T-helper 17 cell (primary cell): Measurements from ENCODE around the gene DNAAF3. TPM values are rescaled to one million over a fixed set of nuclear protein-coding genes. Genes with fewer than 3 reads are reported as not detected.

Experiments
- ATAC-seq: fragments of 150-1000 bp; cut with Tn5 transposase; 2 replicates; pipeline ENCODE4 v1.10.0; 2021; ENCODE audit warnings: mild to moderate bottlenecking, moderate library complexity
- DNase-seq, 3 donors: peaks; one replicate each; pipeline versions ENCODE4 v3.0.0 to v3.0.0-alpha.2; 2020 to 2021
- H3K9me3 ChIP-seq: one replicate; pipeline ENCODE4 v1.7.0; 2013; ENCODE audit warnings: low read length, mild to moderate bottlenecking; ENCODE audit not compliant: control insufficient read depth, poor library complexity, severe bottlenecking
- H3K27ac Mint-ChIP-seq: one replicate; pipeline ENCODE4 v1.8.0; 2022; ENCODE audit warnings: mild to moderate bottlenecking, moderate library complexity, mixed read lengths
- H3K27me3 Mint-ChIP-seq: one replicate; pipeline ENCODE4 v1.8.0; 2022; ENCODE audit warnings: mixed read lengths
- H3K36me3 Mint-ChIP-seq: one replicate; pipeline ENCODE4 v1.8.0; 2022; ENCODE audit warnings: low read depth, mixed read lengths
- H3K4me1 Mint-ChIP-seq: one replicate; pipeline ENCODE4 v1.8.0; 2022; ENCODE audit warnings: mild to moderate bottlenecking, mixed read lengths
- H3K4me3 Mint-ChIP-seq: one replicate; pipeline ENCODE4 v1.8.0; 2022; ENCODE audit warnings: mild to moderate bottlenecking, moderate library complexity, mixed read lengths
- total RNA-seq, 4 donors: library from RNA in 2 of 4; stranded (reverse) in 2 of 4; gene quantifications; one replicate each; pipeline ENCODE4 v1.2.3 and lab custom pipeline; 2022 to 2026

DNAAF3 gene
- total RNA-seq, 2 donors from 2014 or later = not detected

GRCh38 chr19:55189403-55189835, 23.0 kb upstream of the DNAAF3 start:
- peaks cover 33% of the 10 kb centered on the region for H3K27me3 Mint-ChIP-seq
- H3K4me1 Mint-ChIP-seq = peaks cover 4% of the 10 kb centered on the region
- DNase-seq (no peak), ATAC-seq (no peak)
- no peak overlapping the region for H3K27ac Mint-ChIP-seq
- H3K9me3 ChIP-seq = no peaks in the 10 kb centered on the region
- H3K4me3 Mint-ChIP-seq = no peak overlapping the region
- peaks cover 2% of the 10 kb centered on the region for H3K36me3 Mint-ChIP-seq

GRCh38 chr19:55188625-55189024, 22.2 kb upstream of the DNAAF3 start:
- H3K27ac Mint-ChIP-seq = no peak overlapping the region
- no peak for ATAC-seq

DNA sequence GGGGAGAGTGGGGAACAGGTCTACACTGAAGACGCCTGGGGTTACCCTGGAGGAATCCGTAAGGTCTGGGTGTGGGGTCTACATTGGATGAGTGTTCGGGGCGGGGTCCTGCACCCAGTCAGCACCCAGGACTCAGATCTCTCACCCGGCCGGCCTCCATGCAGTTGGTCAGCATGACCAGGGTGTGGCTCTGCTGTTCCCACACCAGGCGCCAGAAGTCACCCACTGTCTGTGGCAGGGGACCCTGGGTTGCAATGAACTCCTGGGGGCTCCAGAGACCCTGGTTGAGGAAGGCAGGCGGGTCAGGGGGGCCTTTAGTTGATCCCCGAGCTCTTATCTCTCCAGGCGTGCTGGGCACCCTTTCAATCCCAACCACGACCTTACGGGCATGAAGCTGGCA, 19.7 kb upstream of the DNAAF3 start:
- peaks cover 32% of the 10 kb centered on the region for H3K27me3 Mint-ChIP-seq
- no peaks in the 10 kb centered on the region for H3K9me3 ChIP-seq
- DNase-seq = no peak
- ATAC-seq = no peak
- H3K36me3 Mint-ChIP-seq = peaks cover 4% of the 10 kb centered on the region
- peaks cover 4% of the 10 kb centered on the region for H3K4me1 Mint-ChIP-seq
- H3K27ac Mint-ChIP-seq = no peak overlapping the region
- H3K4me3 Mint-ChIP-seq = no peak overlapping the region

More at GRCh38 chr19:55188625-55189024, 22.2 kb upstream of the DNAAF3 start:
- DNase-seq = no peak
- Mint-ChIP-seq H3K4me1 (peaks cover 4% of the 10 kb centered on the region), H3K36me3 (peaks cover 2% of the 10 kb centered on the region), H3K4me3 (no peak overlapping the region), H3K27me3 (peaks cover 33% of the 10 kb centered on the region)
- no peaks in the 10 kb centered on the region for H3K9me3 ChIP-seq

DNA sequence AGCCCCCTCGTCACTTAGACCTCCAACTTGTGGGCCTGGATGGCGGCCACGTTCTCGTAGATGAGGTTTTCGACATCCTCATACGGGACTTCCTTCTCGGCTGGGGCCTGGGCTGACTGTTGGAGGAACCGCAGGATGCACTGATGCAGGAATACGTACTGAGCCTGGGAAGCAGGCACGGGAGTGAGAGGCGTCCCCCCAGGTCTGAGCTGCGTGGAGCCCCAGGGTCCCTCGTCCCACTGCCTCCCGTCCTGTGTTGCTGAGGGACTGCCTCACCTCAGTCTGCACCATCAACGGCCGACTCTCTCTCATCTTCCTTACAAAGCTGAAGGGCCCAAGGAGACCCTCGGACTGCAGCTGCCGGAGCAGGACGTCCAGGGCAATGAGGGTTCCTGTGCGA, 15.3 kb upstream of the DNAAF3 start:
- Mint-ChIP-seq H3K4me1 (peaks cover 12% of the 10 kb centered on the region), H3K36me3 (peaks cover 4% of the 10 kb centered on the region), H3K27me3 (peaks cover 52% of the 10 kb centered on the region), H3K4me3 (no peak overlapping the region), H3K27ac (no peak overlapping the region)
- H3K9me3 ChIP-seq = no peaks in the 10 kb centered on the region
- ATAC-seq = no peak
- DNase-seq = no peak

DNA sequence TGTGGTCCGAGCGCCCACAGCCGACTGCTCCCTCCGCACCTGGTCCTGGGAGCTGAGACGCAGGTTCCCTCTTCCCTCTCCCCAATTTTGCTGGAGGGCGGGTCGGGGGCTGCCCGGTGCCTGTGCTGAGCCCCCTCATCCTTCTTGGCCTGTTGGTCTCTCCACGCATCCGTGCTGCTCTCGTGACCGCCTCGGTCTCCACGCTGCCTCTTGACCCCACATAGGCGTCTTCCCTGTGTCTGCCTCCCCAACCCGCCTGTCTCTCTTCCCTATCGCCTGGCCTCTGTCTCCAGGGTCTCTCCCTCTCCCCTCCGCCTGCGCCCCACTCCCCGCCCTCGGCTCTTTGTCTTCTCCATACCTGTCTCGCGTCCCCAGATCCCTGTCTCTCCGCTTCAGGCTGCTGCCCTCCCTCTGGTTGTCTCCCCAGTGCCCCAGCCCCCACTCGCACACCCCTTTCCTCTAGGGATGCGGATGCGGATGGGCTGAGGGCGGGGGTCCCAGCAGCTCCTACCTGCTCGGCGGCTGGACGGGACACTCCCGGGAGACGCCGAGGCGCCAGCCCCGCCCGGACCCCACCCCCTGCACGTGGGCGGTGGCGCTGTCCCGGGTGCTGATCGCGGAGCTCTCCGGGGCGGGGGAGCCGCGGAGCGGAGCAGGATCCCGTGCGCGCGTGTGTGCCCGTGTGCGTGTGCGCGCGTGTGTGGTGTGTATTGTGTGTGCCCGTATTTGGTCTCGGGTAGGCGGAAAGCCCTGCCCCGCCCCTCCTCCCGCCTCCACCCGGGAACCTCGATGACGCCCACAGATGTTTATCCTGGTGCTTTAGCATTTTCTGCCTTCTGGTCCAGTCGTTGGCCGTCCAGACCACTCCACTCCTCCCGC, 13.4 kb upstream of the DNAAF3 start, which contains the start of gene SYT5:
TSS of gene SYT5 (minus strand) at position 684 of the 879 bp plus-strand sequence. CDS start 1,248 bp downstream, outside the sequence.
- H3K4me3 Mint-ChIP-seq = peak within 1 kb of the TSS; percentile 89
- no peaks in the 10 kb centered on the region for H3K9me3 ChIP-seq
- peaks cover 12% of the 10 kb centered on the region for H3K4me1 Mint-ChIP-seq
- H3K36me3 Mint-ChIP-seq = peaks cover 2% of the 10 kb centered on the region
- ATAC-seq = peak; percentile 43
- peaks cover 54% of the 10 kb centered on the region for H3K27me3 Mint-ChIP-seq
- peak within 1 kb of the TSS; percentile 91 for H3K27ac Mint-ChIP-seq
- peak; percentile 39 to 67 (median 52) for DNase-seq

- H3K27me3 Mint-ChIP-seq = peaks cover 59% of the 10 kb centered on the region
- H3K4me1 Mint-ChIP-seq = peaks cover 16% of the 10 kb centered on the region
- no peaks in the 10 kb centered on the region for H3K9me3 ChIP-seq
- peaks cover 2% of the 10 kb centered on the region for H3K36me3 Mint-ChIP-seq
- ATAC-seq (peak; percentile 90), DNase-seq (peak; percentile 89 to 98 (median 94))
- peak overlapping the region; percentile 89 for H3K4me3 Mint-ChIP-seq
- peak overlapping the region; percentile 91 for H3K27ac Mint-ChIP-seq
Measured at GRCh38 chr19:55178781-55179599, 12.6 kb upstream of the DNAAF3 start.

GRCh38 chr19:55176076-55176475, 9.7 kb upstream of the DNAAF3 start:
- no peak for ATAC-seq
- Mint-ChIP-seq H3K4me3 (no peak overlapping the region), H3K27ac (peak overlapping the region; percentile 19), H3K36me3 (peaks cover 8% of the 10 kb centered on the region), H3K27me3 (peaks cover 68% of the 10 kb centered on the region), H3K4me1 (peaks cover 22% of the 10 kb centered on the region)
- no peak for DNase-seq
- H3K9me3 ChIP-seq = no peaks in the 10 kb centered on the region

GRCh38 chr19:55175117-55175867, 8.9 kb upstream of the DNAAF3 start:
- Mint-ChIP-seq H3K27me3 (peaks cover 69% of the 10 kb centered on the region), H3K36me3 (peaks cover 8% of the 10 kb centered on the region), H3K4me3 (no peak overlapping the region), H3K27ac (no peak overlapping the region), H3K4me1 (peaks cover 22% of the 10 kb centered on the region)
- no peak for ATAC-seq
- H3K9me3 ChIP-seq = no peaks in the 10 kb centered on the region
- DNase-seq = no peak

GRCh38 chr19:55174425-55175116, 8.2 kb upstream of the DNAAF3 start:
- Mint-ChIP-seq H3K36me3 (peaks cover 8% of the 10 kb centered on the region), H3K4me3 (peak overlapping the region; percentile 84), H3K27me3 (peaks cover 77% of the 10 kb centered on the region), H3K27ac (no peak overlapping the region), H3K4me1 (peaks cover 19% of the 10 kb centered on the region)
- ATAC-seq (no peak), DNase-seq (no peak)
- H3K9me3 ChIP-seq = no peaks in the 10 kb centered on the region

GRCh38 chr19:55173714-55174409, 7.4 kb upstream of the DNAAF3 start:
- peaks cover 8% of the 10 kb centered on the region for H3K36me3 Mint-ChIP-seq
- peaks cover 16% of the 10 kb centered on the region for H3K4me1 Mint-ChIP-seq
- ATAC-seq (peak; percentile 42), DNase-seq (no peak)
- peak overlapping the region; percentile 84 for H3K4me3 Mint-ChIP-seq
- peaks cover 81% of the 10 kb centered on the region for H3K27me3 Mint-ChIP-seq
- no peak overlapping the region for H3K27ac Mint-ChIP-seq
- H3K9me3 ChIP-seq = no peaks in the 10 kb centered on the region

DNA sequence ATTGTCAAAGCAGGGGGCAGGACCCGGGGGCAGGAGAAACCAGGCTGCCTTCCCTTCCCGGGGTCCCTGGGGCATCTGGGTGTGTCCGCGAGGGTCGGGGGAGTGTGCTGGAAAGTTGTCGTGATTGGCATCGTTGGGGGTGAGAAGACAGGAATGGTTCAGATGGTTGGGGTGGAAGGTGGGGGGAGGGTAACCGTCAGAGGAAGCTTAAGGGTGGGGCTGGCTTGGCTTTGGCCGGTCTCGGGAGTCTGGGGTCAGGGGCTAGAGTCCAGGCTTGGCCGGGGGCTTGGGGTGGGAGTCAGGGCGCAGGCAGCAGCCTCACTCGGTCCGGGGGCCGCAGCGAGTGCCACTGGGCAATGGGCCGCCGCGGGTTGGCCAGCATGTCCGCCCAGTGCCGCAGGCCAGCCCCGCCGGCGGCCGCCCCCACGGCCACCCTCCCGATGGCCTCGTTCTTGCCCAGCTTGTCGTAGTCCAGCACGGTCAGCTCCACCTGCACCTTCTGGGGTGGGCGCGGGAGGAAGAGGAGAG, 6.8 kb upstream of the DNAAF3 start:
- Mint-ChIP-seq H3K27ac (no peak overlapping the region), H3K27me3 (peaks cover 75% of the 10 kb centered on the region), H3K4me3 (peak overlapping the region; percentile 84), H3K36me3 (peaks cover 8% of the 10 kb centered on the region), H3K4me1 (peaks cover 14% of the 10 kb centered on the region)
- no peak for ATAC-seq
- no peaks in the 10 kb centered on the region for H3K9me3 ChIP-seq
- no peak for DNase-seq

GRCh38 chr19:55172741-55173140, 6.3 kb upstream of the DNAAF3 start:
- peaks cover 12% of the 10 kb centered on the region for H3K4me1 Mint-ChIP-seq

More at GRCh38 chr19:55172741-55173140, 6.3 kb upstream of the DNAAF3 start:
- no peak for DNase-seq
- no peak for ATAC-seq
- Mint-ChIP-seq H3K36me3 (peaks cover 8% of the 10 kb centered on the region), H3K4me3 (peak overlapping the region; percentile 84), H3K27ac (no peak overlapping the region), H3K27me3 (peaks cover 73% of the 10 kb centered on the region)
- H3K9me3 ChIP-seq = no peaks in the 10 kb centered on the region
